CD4-positive, alpha-beta T cell treated with Interleukin-1 beta for 1 hour (primary cell): ENCODE results near the gene SSBP4.
A peak's percentile ranks its signal among the peaks of the same experiment; 100 is the strongest.

Experiments used
- DNase-seq, 2 donors: peaks; one replicate each; pipeline ENCODE4 v3.0.0-alpha.2; 2020 to 2022

The SSBP4 gene

DNA sequence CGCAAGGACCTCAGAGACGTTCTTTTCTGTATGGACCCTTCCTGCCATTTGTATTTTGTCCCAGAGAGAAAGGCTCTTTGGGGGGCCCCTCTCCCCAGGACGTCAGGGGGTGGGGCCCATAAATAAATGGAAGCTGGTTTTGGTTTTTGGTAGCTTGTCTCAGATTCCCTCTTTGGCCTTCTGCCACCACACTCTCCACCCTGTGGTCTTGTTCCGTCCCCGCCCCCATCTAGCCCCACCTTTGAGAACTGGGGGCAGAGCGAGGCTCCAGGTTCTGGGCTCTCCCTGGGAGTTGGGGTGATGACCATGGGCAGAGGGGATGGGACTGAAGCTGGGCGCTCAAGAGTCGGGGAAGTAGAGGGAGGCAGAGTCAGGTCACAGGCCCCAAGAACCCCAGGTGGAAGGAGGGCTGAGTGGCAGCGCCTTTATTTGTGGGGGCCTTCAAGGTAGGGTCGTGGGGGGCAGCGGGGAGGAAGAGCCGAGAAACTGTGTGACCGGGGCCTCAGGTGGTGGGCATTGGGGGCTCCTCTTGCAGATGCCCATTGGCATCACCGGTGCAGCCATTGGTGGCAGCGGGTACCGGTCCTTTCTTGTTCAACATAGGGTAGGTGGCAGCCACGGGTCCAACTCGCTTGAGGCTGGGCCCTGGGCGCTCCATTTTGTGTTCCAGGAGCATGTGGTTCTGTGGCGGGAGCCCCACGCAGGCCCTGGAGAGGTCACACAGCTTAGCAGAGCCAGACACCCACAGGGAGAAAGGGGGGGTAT, 15.4 kb downstream of the SSBP4 start:
- no peak for DNase-seq

DNA sequence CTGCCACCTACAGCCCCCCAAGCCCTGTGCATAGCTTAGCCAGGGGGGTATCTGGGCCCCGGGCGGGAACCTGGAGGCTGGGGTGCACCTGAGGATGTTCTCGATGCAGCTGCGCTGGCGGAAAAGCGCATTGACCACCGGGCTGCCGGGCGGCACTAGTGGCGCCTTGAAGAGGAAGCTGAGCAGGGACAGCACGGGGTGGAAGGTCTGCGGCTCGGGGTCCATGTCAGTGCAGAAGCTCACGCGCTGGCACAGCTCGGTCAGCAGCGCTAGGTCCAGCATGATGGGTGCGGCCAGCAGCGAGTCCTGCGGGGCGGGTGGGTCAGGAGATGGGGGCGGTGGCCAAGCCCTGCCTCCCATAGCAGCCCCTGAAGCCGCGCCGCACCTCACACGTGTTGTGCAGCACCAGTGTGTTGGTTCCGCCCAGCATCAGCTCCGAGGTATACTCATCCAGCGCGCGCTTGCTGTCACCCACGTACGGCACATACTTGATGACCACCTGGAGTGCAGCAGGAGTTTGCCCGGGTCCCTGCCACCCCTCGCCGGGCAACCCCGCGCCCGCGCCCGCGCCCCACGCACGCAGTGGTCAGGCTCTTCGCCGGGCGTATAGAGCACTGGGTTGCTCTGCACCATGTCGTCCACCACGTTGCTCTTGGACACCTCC, 16.1 kb downstream of the SSBP4 start:
- DNase-seq, result no peak

DNA sequence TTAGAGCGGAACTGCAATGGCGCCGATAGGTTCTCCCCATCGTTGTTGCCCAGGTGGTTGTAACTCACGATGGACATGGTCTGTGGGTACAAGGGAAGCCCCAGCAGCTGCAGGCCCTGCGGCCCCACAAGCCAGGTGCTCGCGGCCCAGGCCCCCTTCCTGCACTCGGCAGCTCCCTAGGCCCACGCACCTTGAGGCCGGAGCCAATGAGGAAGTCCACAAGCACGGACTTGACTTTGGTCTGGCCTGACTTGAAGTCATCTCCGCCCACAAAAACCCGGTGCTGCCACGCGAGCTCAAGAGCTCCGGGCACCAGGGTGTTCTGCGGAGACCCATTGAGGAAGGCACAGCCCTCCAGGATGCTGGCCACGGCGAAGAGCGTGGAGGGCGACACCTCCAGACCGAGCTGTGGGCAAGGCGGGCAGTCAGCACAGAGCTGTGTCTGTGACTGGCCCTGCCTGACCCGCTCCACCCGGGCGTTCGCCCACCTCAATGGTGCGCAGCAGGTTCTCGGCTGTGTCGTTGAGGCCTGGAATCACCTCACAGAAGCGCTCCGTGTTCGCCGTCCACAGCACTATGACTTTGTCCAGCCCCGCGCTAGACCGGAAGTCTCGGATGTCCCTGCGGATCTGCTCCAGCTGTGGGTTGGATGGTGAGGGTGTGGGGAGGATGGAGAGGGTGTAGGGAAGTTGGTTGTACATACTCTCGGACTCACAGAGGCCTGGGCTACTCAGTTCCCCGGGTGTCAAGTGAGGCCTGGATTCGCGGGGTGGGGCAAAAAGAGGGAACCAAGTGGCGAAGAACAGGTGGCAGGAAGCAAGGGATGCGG, 16.9 kb downstream of the SSBP4 start:
- DNase-seq, result no peak

DNA sequence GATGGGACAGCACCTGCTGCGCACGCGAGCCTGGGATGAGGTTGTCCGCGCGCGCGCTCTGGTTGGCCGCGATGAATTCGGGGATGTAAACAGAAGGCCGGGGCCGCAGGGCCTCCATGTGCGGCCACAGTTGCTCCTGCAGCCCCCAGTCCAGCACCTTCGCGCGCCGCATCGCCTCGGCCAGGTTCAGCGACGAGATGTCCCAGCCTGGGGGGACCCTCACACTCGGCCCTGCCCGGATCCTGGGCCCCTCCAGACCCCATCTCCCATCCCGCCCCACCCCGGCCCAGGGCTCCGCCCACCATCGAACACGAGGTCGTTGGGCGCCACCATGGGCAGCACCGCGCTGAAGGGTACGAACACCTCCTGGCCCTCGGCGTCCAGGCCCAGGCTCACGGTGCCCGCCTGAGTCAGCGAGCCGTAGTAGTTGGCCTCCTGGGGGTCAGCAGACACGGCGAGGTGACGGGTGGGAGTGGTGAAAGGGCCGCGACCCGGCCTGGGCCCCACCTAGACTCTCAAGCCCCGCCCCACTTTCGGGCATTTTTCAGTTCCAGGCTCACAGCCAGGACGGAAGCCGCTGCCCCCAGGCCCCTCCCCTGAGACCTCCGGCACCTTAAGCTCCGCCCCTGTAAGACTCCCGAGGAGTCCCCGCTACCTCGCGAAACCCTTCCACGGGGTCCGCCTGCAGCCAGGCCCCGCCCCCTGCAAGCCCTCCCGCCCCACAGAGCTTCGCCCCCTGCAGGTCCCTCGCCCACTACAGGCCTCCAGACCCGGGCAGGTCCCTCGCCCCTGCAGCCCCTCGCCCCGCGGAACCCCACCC, 17.7 kb downstream of the SSBP4 start:
- DNase-seq, result peak; percentile 87 to 88

DNA sequence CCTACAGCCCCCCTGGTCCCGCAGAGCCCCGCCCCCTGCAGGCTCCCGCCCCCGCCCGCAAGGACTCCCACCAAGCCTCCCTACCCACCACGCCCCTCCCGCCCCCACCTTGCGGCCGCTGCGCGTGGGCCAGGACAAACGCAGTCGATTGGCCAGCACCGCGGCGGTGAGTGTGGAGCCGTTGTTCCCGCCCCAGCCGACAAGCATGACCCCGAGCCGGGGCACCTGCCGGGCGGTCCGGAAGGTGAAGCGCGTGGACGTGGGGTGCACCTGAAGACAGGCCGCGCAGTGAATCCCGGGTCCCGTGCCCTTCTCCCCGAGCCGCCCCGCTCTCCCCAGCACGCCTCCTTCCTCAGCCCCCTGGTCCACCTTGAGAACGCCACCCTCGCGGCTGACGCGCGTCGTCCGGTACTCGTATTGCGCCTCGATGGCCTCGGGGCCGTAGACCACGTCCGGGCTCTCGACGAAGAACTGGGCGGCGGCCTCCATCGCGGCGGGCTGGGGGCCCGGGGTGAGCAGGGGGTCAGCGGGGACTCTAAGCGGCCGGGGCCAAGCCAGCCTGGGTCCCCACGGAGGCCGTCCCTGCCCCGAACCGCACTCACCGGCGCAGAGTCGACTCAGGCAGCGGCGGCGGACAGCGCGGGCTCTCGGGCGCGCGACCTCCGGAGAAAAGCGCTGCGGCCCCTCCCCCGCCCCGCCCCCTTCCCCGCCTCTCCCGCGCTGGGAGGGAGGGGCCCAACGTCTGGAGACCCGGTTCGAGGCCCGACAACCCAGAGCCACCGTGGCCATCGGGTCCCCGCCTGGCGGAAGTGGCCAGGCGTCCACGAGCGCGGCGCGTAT, 18.5 kb downstream of the SSBP4 start, which contains the start of gene ISYNA1:
Gene ISYNA1, minus strand, starts transcription at position 643 of the 840 bp plus-strand sequence. Its CDS starts 154 bp downstream, at position 489.
- peak; percentile 54 to 66 for DNase-seq

DNA sequence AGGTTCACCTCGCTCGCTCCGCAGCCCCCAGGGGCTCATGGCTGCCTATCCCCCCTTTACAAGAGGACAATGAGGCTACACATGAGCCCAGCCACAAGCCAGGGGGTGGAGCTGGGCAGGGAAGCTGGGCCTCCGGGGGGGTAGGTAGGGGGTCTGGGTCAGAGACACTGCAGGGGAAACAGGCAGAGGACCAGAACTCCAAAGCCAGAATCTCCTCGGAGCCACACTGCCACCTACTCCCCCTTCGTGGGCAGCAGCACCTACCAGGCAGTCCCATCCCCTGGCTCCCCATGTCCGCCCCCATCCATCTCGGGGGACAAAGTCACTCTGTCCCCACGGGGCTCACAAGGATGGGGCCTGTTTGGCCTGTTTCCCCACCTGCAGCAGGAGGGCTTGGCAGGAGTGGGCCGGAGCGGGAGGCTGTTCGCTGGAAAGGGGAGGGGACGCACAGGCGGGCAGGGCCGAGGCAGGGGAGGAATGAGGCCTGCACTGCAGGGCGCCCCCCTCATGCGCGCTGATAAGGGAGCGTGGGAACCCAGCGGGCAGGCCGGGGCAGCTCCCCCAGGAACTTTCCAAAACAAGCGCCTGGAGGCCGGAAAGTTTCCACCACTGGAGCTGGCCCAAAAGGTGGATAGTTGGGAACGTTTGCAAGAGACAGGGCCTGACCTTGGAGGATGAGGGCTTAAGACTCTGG, 19.3 kb downstream of the SSBP4 start:
- no peak for DNase-seq

DNA sequence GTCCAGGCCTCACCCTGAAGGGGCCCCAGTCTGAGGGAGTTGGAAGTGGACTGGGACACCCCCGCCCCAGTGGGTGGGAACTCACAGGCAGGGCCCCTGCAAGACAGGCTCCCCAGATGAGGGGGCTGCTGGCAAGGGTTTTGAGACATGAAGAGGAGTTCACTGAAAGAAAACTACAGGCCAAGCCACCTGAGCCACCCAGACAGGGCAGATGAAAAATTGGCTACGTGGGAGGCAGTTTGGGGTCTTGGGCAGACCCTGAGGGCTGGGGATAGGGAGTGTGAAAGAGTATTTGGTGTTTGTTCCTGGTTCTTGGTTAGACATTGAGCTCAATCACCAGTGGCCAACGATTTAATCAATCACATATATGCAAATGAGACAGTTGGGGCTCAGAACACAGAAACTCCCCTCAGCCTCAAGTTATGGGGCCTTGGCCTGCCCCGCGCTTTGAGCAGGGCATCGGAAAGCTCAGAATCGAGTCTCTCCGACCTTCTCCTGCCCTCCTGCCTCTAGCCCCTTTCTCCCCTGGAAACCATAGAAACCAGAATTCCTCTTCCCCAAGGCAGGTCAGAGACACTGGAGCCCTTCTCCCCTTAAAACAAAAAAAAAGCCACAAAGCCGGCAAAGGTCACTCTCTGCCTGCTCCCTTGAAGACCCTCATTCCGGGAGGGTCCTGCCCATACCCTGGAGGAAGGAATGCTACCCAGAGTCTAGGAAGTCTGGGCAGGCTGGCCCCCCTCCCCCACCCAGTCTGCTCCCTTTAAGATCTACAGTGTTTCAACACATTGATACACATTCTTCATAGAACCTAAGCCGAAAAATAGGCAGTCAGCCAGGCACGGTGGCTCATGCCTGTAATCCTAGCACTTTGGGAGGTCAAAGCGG, 20.1 kb downstream of the SSBP4 start:
- DNase-seq, result no peak

DNA sequence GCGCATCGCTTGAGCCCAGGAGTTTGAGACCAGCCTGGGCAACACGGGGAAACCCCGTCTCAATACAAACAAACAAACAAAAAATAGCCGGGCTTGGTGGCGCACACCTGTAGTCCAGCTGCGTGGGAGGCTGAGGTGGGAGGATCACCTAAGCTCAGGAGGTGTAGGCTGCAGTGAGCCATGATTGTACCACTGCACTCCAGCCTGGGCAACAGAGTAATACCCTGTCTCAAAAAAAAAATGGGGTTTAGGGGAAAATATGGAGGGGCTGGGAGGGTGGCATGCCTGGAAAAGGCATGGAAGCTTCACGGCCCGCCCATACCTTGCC, 20.7 kb downstream of the SSBP4 start:
- no peak for DNase-seq

DNA sequence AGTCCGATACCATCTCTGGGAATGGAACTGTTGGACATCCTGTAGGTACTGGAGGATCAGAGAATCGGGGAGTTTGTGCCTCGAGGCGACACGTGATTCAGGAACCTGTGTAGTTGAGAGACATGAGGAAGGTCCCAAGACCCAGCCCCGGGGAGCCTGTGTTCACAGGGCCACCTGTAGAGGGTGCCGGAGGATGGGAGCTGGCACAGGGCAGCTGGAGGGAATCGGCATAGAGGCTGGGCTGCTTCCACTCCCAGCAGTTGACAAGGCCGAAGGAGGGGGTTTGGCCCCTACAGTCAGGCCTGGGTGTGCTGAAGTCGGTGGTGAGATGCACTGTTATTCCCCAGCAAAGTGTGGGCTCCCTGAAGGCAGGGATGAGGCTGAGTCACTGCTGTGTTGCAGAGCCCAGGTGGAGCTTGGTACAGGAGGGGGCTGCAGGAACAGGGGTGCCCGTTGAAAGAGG, 21.2 kb downstream of the SSBP4 start:
- peak; percentile 45 to 46 for DNase-seq

DNA sequence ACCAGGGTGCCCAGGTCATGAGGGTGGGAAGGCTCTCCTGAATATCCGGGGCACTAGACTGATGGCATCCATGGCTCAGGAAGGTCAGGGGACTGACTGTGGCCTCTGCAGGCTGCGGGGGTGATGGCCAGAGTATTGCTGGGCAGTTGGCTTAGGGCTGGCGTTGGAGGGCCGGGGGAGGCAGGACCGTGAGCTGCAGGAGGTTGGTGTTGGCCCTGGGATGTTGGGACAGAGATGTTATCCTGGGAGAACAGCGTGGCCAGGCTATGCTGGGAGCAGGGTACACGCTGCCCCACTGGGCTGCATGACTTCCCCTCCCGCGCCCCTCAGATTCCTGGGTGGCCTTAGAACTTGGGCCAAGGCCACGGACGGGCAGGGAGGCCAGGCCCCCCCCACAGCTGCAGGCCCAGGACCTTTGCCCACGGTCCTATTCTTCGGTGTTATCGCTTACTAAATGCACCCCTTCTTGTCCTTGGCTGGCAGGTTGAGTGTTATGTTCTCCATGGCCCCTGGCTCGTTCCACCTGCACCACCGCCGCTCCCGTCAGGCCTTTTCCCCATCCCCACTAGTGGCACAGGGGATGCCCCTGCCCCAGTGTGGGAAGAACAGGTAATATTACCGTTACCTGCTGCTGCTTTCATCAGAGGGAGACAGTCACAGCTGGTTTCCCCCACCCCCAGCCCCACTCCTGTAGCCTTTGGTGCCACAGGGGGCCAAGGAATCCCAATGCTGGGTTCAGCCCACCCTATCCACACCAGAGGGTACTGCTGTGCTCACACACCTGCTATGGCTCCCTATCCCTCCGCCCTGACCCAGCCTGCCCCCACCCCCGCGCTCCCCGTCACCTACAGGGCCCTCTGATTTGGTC, 22.0 kb downstream of the SSBP4 start:
- no peak for DNase-seq

DNA sequence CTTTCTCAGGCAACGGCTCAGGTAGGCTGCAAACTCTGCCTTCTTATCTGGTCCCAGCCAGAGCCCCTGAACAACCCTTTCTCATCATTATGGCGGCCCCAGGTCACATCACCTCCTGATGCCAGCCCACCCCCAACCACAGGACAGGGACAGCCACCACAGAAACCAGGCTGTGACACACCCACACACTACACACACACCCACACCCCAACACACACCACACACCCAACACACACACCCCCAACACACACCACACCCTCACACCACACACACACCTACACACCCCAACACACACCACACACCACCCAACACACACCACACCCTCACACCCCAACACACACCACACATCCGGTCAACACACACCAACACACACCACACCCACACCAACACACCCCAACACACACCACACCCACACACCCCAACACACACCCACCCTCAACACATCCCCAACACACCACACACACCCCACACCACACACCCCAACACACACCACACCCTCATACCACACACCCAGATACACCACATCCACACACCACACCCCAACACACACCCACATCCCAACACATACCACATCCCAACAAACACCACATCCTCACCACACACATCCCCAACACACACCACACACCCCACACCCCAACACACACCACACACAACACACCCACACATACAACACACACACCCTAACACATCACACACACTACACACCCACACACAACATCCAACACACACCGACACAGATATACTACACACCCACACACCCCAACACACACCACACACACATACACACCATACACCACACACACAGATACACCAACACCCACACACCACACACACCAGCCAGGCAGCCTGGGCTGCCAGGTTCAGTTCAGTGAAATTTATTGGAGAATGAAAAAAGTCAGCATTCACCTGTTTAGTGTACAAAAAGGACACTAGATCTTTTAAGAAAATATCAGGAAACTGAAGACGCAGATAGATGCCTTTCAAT, 22.9 kb downstream of the SSBP4 start:
- DNase-seq, result peak; percentile 64 to 72

DNA sequence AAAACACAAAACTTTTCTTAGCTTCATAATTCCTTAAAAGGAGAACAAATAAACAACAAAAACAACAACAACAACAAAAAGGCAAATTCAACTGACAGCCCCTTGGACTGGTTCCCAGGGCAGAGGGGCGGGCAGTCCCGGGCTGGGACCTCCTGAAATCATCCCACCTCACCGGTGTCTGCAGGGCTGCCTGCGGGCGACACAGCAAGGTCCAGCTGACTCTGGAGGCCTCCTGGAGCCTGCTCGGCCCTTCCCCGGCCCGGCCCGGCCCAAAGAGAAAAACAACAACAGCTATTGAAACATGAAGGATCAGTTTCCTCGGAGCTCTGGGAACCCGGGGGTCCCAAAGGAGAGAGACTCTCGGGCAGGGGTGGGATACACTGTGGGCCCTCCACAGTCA, 23.7 kb downstream of the SSBP4 start:
- DNase-seq, result no peak

DNA sequence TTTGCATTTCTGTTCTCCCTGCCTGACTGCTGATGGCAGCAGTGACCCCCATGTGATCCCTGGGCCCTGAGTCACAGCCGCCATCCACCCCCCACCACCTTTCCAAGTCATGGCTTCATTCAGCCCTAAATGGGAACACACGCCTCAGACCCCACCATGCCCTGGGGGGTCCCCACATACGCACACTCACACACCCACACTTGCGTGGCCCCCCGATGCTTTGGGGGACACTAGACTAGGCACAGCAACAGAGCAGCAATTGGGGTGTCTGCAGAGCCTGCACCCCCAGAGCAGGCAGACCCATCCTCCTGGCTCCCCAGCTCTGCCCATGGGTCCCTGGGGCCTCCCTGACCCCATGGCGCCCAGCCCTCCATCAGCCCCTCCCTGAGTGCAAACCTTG, 24.2 kb downstream of the SSBP4 start:
- DNase-seq, result no peak

DNA sequence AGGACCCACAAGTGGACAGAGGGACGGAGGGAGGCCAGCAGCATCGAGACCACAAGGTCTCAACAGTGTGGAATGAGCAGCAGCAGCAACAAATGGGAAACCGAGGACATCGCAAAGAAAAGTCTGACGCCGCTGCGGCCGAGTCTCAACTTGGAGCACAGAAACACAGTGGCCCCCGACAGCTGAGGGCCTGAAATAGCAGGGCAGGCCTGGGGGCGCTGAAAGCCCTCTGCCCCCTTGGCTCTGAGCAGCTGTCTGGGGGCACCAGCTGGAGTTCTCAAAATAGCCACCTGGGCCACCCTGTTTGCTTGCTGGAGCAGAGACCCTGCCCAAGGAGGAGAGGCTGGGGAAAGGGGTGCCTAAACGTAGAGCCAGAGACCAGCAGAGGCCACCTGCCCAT, 24.6 kb downstream of the SSBP4 start:
- no peak for DNase-seq

DNA sequence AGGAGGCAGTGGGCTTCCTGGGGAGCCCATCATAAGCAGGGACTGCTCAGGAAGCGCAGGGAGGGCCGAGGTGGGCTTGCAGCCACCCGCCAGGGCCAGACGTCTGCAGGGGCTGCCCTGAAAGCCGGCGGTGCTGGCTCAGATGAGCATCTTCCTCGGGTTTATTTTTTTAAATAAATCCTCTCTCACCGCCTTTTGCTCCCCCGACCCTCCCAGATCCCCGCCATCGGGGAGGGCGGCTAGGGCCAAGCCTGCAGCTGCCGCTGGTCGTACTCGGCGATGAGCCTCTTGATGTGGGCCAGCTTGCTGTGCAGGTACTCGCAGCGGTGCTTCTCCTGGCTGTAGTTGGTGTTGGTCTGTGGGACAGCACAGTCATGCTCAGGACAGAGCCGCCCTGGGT, 25.3 kb downstream of the SSBP4 start:
- no peak for DNase-seq

DNA sequence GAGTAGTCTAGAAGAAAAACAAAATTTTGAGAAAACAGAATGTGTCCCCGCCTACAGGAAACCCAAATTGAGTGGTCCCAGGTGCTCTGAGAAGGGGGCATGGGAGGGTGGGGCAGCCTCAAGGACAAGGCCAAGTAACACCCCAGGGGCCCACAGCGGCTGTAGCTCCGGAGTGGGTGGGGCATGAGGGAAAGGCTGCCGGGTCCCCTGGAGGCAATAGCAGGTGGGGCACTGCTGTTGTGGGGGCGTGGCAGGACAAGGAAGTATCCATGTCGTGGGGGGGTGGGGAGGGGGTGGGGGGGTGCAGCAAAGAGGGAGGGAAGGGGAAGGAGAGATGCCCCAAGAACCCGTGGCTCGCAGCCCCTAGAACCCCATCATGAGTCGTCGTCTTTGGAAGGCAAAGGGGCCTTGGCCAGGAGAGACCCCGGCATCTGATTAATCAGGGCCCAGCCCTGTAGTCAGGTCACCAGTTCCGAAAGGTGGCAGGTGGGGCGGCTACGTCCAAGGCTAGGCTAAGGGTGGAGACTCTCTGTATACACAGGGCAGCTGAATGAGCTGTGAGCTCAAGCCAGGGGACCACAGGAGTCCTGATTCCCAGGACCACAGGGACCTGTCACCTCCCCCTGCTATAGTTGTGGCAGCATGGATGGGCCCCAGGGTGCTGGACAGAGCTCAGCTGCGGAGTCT, 26.2 kb downstream of the SSBP4 start:
- no peak for DNase-seq

DNA sequence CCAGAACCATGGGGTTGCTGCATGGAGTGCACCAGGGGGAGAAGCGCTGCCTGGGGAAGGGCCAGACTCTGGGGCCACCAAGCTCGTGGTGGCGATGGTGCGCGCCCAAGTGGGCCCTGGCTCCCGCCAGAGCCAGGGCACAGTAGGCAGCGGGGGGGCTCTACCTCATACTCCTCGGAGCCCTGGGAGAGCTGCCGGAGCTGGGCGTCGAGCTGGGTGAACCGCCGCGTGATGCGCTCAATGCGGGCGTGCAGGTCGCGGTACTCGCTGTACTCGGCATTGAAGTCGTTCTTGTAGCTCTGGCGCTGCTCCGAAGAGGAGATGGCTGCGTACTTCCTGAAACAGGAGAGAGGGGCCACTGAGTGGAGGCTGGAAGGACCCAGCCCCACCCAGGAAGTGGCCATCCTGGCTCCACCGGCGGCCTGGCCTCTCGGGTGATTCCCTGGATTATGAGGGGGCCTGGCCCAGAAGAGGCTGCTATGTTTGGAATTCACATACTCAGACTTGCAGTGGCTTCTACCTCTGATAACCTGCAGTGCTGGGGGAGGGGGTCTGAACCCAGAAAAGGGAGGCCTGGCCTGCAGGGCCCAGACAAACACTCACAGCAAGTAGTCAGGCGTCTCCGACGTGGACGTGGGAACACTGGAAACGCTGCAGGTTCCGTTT, 27.1 kb downstream of the SSBP4 start:
- DNase-seq, result no peak
